Small intestine (tissue), 7 donors: ENCODE measurements around the gene SERPINB1. TPM values are rescaled to one million over a fixed set of nuclear protein-coding genes. Genes with fewer than 3 reads are reported as not detected.
A peak's percentile ranks its signal among the peaks of the same experiment; 100 is the strongest.

ENCODE experiments used
- DNase-seq, 2 donors: peaks; one replicate each; pipeline versions ENCODE4 v3.0.0 to v3.0.0-alpha.2; 2013
- FAIRE-seq: peaks from 2 replicates; lab custom pipeline; 2012; peaks lifted over from hg19 to GRCh38; lab: Jason Lieb, UNC
- H3K27ac ChIP-seq, 3 donors: one replicate each; pipeline ENCODE4 v1.5.1; 2013; ENCODE audit warnings: low read length in 2 of 3, mild to moderate bottlenecking in 2 of 3, control low read depth in 1 of 3, inconsistent platforms in 1 of 3, low read depth in 1 of 3, moderate library complexity in 1 of 3
- H3K27me3 ChIP-seq, 3 donors: one replicate each; pipeline ENCODE4 v1.6.1; 2013; ENCODE audit warnings: low read length in 3 of 3, inconsistent platforms in 1 of 3; ENCODE audit not compliant: control insufficient read depth in 3 of 3, insufficient read depth in 3 of 3
- H3K36me3 ChIP-seq, 3 donors: one replicate each; pipeline ENCODE4 v1.6.1; 2013; ENCODE audit warnings: low read length in 3 of 3, inconsistent platforms in 1 of 3, low read depth in 1 of 3, mild to moderate bottlenecking in 1 of 3, moderate library complexity in 1 of 3; ENCODE audit not compliant: control insufficient read depth in 3 of 3, insufficient read depth in 2 of 3
- H3K4me1 ChIP-seq, 3 donors: one replicate each; pipeline ENCODE4 v1.6.1; 2013; ENCODE audit warnings: low read length in 2 of 3, inconsistent platforms in 1 of 3, low read depth in 1 of 3, mild to moderate bottlenecking in 1 of 3, moderate library complexity in 1 of 3; ENCODE audit not compliant: control insufficient read depth in 3 of 3, insufficient read depth in 2 of 3
- H3K4me3 ChIP-seq, 3 donors: one replicate each; pipeline ENCODE4 v1.5.1; 2013; ENCODE audit warnings: low read length in 3 of 3, control low read depth in 1 of 3, inconsistent platforms in 1 of 3, low read depth in 1 of 3, mild to moderate bottlenecking in 1 of 3, moderate library complexity in 1 of 3
- H3K9me3 ChIP-seq, 2 donors: one replicate each; pipeline ENCODE4 v1.6.1; 2013; ENCODE audit warnings: low read depth in 1 of 2, low read length in 1 of 2; ENCODE audit not compliant: control insufficient read depth in 2 of 2, insufficient read depth in 1 of 2
- WGBS, 3 donors: extraction: QIAGEN DNeasy Blood & Tissue Kit; methylation state at CpG; one replicate each; pipeline ENCODE4 v1.1.7; 2013; 5-methylcytosine and 5-hydroxymethylcytosine counted together
- polyA plus RNA-seq, 4 donors: library from polyadenylated mRNA; stranded (reverse) in 3 of 4; unstranded in 1 of 4; fragments of 200-250 nt in 3 of 4; fragments of 120-200 nt in 1 of 4; gene quantifications; one replicate each; pipeline versions ENCODE4 v1.2.1 to v1.2.3, GENCODE V29; 2013
- donor health status: healthy with polysubstance abuse.
- donor health status: control.
- donor health status: control.
- donor health status: Bipolar disorder and iron deficiency.
- donor health status: healthy.

Gene SERPINB1
- polyA plus RNA-seq, 4 donors, result 116 to 226 (median 161) TPM

DNA sequence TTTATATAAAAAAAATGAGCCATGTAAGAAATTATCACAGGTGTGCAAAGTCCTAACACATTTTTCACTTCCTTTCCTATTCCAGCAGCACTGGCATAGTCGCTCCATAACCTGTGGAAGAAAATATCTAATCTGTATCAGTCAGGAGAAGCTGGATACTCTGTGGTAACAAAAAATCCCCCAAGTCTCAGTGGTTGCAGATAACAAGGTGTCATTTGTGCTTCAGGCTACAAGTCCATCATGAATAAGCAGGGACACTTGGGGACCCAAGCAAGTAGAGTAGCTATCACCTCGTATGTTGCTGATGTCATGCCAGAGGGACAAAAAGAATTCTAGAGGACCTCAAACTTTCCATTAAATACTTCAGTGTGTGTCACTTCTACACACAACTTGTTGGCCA, 30.3 kb upstream of the SERPINB1 start:
- H3K9me3 ChIP-seq, result peaks cover 0 to 3% of the 10 kb centered on the region in 2 donors
- no peaks in the 10 kb centered on the region for H3K36me3 ChIP-seq
- H3K27ac ChIP-seq, result no peak overlapping the region
- peaks cover 0 to 17% (median 5%) of the 10 kb centered on the region in 3 donors for H3K4me1 ChIP-seq
- FAIRE-seq (no peak), DNase-seq (no peak)
- H3K27me3 ChIP-seq, result peaks cover 0 to 2% (median 0%) of the 10 kb centered on the region in 3 donors
- no peak overlapping the region for H3K4me3 ChIP-seq
- 89 to 92% (median 92%) methylated on average over 2 of the region's 2 CpGs for WGBS, 3 donors

- Histone ChIP-seq H3K27ac (no peak overlapping the region), H3K27me3 (peaks cover 0 to 2% (median 0%) of the 10 kb centered on the region in 3 donors), H3K36me3 (no peaks in the 10 kb centered on the region), H3K4me3 (no peak overlapping the region), H3K4me1 (peaks cover 2 to 16% (median 3%) of the 10 kb centered on the region in 3 donors), H3K9me3 (peaks cover 0 to 3% of the 10 kb centered on the region in 2 donors)
- WGBS, 3 donors, result 90 to 97% (median 92%) methylated on average over 2 of the region's 2 CpGs
- DNase-seq (no peak), FAIRE-seq (no peak)
These were observed 29.4 kb upstream of the SERPINB1 start for GRCh38 chr6:2871102-2871501.

- Histone ChIP-seq H3K27ac (no peak overlapping the region), H3K27me3 (peaks cover 0 to 1% (median 0%) of the 10 kb centered on the region in 3 donors), H3K36me3 (peaks cover 0 to 3% (median 0%) of the 10 kb centered on the region in 3 donors), H3K4me3 (no peak overlapping the region), H3K9me3 (peaks cover 0 to 3% of the 10 kb centered on the region in 2 donors), H3K4me1 (peaks cover 3 to 15% (median 5%) of the 10 kb centered on the region in 3 donors)
- WGBS, 3 donors, result 94 to 98% (median 96%) methylated on average over 30 to 39 of the region's 39 CpGs
- FAIRE-seq (no peak), DNase-seq (no peak)
These were observed 28.5 kb upstream of the SERPINB1 start for GRCh38 chr6:2870046-2870636.

GRCh38 chr6:2868637-2869036, 27.0 kb upstream of the SERPINB1 start:
- Histone ChIP-seq H3K4me3 (no peak overlapping the region), H3K9me3 (peaks cover 0 to 3% of the 10 kb centered on the region in 2 donors), H3K27me3 (no peaks in the 10 kb centered on the region), H3K4me1 (peaks cover 3 to 19% (median 5%) of the 10 kb centered on the region in 3 donors), H3K36me3 (peaks cover 0 to 3% (median 0%) of the 10 kb centered on the region in 3 donors), H3K27ac (no peak overlapping the region)
- DNase-seq (no peak), FAIRE-seq (no peak)
- 88 to 94% (median 91%) methylated on average over 6 of the region's 6 CpGs for WGBS, 3 donors

DNA sequence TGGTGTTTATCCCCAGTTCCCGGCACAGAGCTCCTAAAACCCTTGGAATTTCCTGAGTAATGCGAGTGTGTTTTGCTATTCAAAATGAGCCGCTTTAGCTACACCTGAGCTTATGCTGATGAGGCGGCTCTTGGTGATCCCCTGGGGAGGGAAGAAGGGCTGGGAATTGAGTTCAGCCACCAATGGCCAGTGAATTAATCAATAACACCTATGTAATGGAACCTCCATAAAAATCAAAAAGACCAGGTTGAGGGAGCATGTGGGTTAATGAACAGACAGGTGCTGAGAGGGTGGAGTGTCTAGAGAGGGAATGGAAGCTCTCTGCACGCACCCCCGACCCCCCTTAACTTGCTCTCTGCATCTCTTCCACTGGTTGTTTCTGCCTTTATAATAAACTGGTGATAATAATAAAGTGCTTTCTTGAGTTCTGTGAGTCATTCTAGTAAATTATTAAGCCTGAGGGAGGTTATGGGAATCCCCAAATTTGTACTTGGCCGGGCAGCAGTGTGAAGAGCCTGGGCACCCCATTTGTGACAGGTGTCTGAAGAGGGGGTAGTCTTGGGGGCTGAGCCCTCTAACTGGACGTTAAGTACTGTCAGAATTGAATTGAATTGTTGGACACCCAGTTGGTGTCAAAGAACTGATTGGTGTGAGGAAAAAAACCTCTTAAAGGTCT, 24.6 kb upstream of the SERPINB1 start:
- Histone ChIP-seq H3K36me3 (peaks cover 0 to 3% (median 0%) of the 10 kb centered on the region in 3 donors), H3K27ac (peak overlapping the region in 1 of 3 donors; percentile 37), H3K4me1 (peaks cover 3 to 20% (median 5%) of the 10 kb centered on the region in 3 donors), H3K4me3 (no peak overlapping the region), H3K27me3 (no peaks in the 10 kb centered on the region), H3K9me3 (peaks cover 0 to 3% of the 10 kb centered on the region in 2 donors)
- WGBS, 3 donors, result 24 to 41% (median 38%) methylated on average over 8 of the region's 8 CpGs
- no peak for FAIRE-seq
- no peak for DNase-seq

GRCh38 chr6:2865694-2866151, 24.1 kb upstream of the SERPINB1 start:
- peak; percentile 66 to 71 for DNase-seq
- H3K4me3 ChIP-seq, result no peak overlapping the region
- peaks cover 3 to 20% (median 5%) of the 10 kb centered on the region in 3 donors for H3K4me1 ChIP-seq
- no peaks in the 10 kb centered on the region for H3K27me3 ChIP-seq
- FAIRE-seq, result no peak
- WGBS, 3 donors, result 8 to 36% (median 29%) methylated on average over 4 of the region's 4 CpGs
- peaks cover 0 to 3% of the 10 kb centered on the region in 2 donors for H3K9me3 ChIP-seq
- H3K36me3 ChIP-seq, result peaks cover 0 to 3% (median 0%) of the 10 kb centered on the region in 3 donors
- peak overlapping the region in 1 of 3 donors; percentile 37 for H3K27ac ChIP-seq

DNA sequence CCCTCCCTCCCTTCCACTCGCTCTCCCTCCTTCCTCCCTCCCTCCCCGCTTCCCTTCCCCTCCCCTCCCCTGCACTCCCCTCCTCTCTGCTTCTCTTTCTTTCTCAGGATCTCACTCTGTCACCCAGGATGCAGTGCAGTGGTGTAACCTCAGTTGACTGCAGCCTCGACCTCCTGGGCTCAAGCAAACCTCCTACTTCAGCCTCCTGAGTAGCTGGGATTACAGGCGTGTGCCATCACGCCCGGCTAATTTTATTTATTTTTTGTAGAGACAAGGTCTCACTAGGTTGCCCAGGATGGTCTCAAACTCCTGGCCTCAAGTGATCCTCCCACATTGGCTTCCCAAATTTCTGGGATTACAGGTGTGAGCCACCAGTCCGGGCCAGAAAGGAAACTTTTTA, 23.6 kb upstream of the SERPINB1 start:
- H3K27ac ChIP-seq, result no peak overlapping the region
- H3K27me3 ChIP-seq, result no peaks in the 10 kb centered on the region
- peaks cover 3 to 20% (median 5%) of the 10 kb centered on the region in 3 donors for H3K4me1 ChIP-seq
- H3K36me3 ChIP-seq, result peaks cover 0 to 3% (median 0%) of the 10 kb centered on the region in 3 donors
- DNase-seq, result no peak
- H3K4me3 ChIP-seq, result no peak overlapping the region
- WGBS, 3 donors, result 63 to 83% (median 76%) methylated on average over 7 of the region's 7 CpGs
- FAIRE-seq, result no peak
- H3K9me3 ChIP-seq, result peaks cover 0 to 3% of the 10 kb centered on the region in 2 donors

DNA sequence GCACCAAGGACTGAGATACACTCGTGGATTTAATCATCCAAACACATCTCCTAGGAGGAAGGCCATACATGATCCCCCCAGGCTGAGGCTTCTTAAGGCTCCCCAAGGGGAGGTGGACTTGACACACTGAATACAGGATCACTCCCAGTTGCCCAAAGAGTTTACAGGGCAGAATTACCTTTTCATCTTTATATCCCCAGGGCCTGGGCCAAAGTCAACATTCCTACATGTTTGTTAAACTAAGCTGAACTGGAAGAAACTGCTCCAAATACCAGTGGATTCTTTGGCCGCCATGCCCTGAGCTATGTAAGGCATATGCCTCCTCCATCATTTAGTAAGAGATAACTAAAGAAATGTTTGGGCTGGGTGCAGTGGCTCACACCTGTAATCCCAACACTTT, 22.2 kb upstream of the SERPINB1 start:
- H3K4me3 ChIP-seq, result no peak overlapping the region
- no peaks in the 10 kb centered on the region for H3K27me3 ChIP-seq
- DNase-seq (no peak), FAIRE-seq (no peak)
- H3K9me3 ChIP-seq, result no peaks in the 10 kb centered on the region
- H3K27ac ChIP-seq, result no peak overlapping the region
- 78 to 88% (median 86%) methylated on average over 2 of the region's 2 CpGs for WGBS, 3 donors
- H3K36me3 ChIP-seq, result peaks cover 0 to 3% (median 0%) of the 10 kb centered on the region in 3 donors
- H3K4me1 ChIP-seq, result peaks cover 3 to 20% (median 5%) of the 10 kb centered on the region in 3 donors
